ENCODE results near the gene CLNS1A. TPM values are rescaled to one million over a fixed set of nuclear protein-coding genes. Genes with fewer than 3 reads are reported as not detected.

The CLNS1A gene
- polyA plus RNA-seq, 1 donor (not counting 4 experiments of a cell fraction or from before 2014, with no cell fraction given): 208 TPM

- H3K4me2 ChIP-seq (ENCODE audit: control insufficient read depth, extremely low read depth, insufficient read depth, low read depth, low read length): no peak overlapping the region
- no peaks in the 10 kb centered on the region for H3K79me2 ChIP-seq (ENCODE audit: control insufficient read depth, insufficient read depth, low read length)
- H3K9me1 ChIP-seq (ENCODE audit: control insufficient read depth, extremely low read depth, insufficient read depth, low read length): no peaks in the 10 kb centered on the region
- FAIRE-seq (no peak), DNase-seq (ENCODE audit: low read depth, low spot score) (no peak)
- TF ChIP-seq CTCF (optimal IDR thresholded peaks at IDR 0.05 in 1 of 3, IDR thresholded peaks at IDR 0.05 in 1 of 3, conservative IDR thresholded peaks at IDR 0.05 in 1 of 3; ENCODE audit: extremely low read depth in 1 of 3, insufficient read depth in 2 of 3, low read length in 3 of 3): no peak
- no peak for TF ChIP-seq EZH2 (IDR thresholded peaks at IDR 0.05; ENCODE audit: low read length)
- dilution Hi-C loops (cut with MboI; ENCODE audit: extremely low pct_ligation_motif_present, low sequenced_read_pairs): no loop called here
- no peak overlapping the region for H3K27ac ChIP-seq (ENCODE audit: control insufficient read depth, insufficient read depth, low read length)
- no peaks in the 10 kb centered on the region for H4K20me1 ChIP-seq (ENCODE audit: control insufficient read depth, extremely low read depth, insufficient read depth, low read length)
- H3K4me1 ChIP-seq (ENCODE audit: control insufficient read depth, extremely low read depth, insufficient read depth, low read length): no peaks in the 10 kb centered on the region
- H2AFZ ChIP-seq (ENCODE audit: control insufficient read depth, low read length): no peak overlapping the region
- H3K27me3 ChIP-seq (ENCODE audit: control insufficient read depth, extremely low read depth, insufficient read depth, low read length): no peaks in the 10 kb centered on the region
- H3K36me3 ChIP-seq (ENCODE audit: control insufficient read depth in 2 of 2, extremely low read depth in 1 of 2, insufficient read depth in 2 of 2, low read length in 2 of 2): peaks cover 13 to 30% of the 10 kb centered on the region in 2 experiments
- no peak overlapping the region for H3K9ac ChIP-seq (ENCODE audit: control insufficient read depth, extremely low read depth, insufficient read depth, low read length)
- H3K9me3 ChIP-seq (ENCODE audit: control insufficient read depth, low read depth, low read length): no peaks in the 10 kb centered on the region
- H3K4me3 ChIP-seq (ENCODE audit: control insufficient read depth in 2 of 3, extremely low read depth in 1 of 3, insufficient read depth in 2 of 3, low read depth in 1 of 3, low read length in 3 of 3): no peak overlapping the region
These were observed 19.7 kb downstream of the CLNS1A start for GRCh38 chr11:77617892-77618291.

GRCh38 chr11:77611921-77612320, 25.7 kb downstream of the CLNS1A start:
- H3K79me2 ChIP-seq (ENCODE audit: control insufficient read depth, insufficient read depth, low read length): no peaks in the 10 kb centered on the region
- FAIRE-seq (no peak), DNase-seq (ENCODE audit: low read depth, low spot score) (no peak)
- H3K9me1 ChIP-seq (ENCODE audit: control insufficient read depth, extremely low read depth, insufficient read depth, low read length): no peaks in the 10 kb centered on the region
- dilution Hi-C loops (cut with MboI; ENCODE audit: extremely low pct_ligation_motif_present, low sequenced_read_pairs): no loop called here
- H3K4me2 ChIP-seq (ENCODE audit: control insufficient read depth, extremely low read depth, insufficient read depth, low read depth, low read length): no peak overlapping the region
- no peaks in the 10 kb centered on the region for H4K20me1 ChIP-seq (ENCODE audit: control insufficient read depth, extremely low read depth, insufficient read depth, low read length)
- H3K4me3 ChIP-seq (ENCODE audit: control insufficient read depth in 2 of 3, extremely low read depth in 1 of 3, insufficient read depth in 2 of 3, low read depth in 1 of 3, low read length in 3 of 3): no peak overlapping the region
- peaks cover 20% of the 10 kb centered on the region in 2 experiments for H3K36me3 ChIP-seq (ENCODE audit: control insufficient read depth in 2 of 2, extremely low read depth in 1 of 2, insufficient read depth in 2 of 2, low read length in 2 of 2)
- TF ChIP-seq CTCF (optimal IDR thresholded peaks at IDR 0.05 in 1 of 3, IDR thresholded peaks at IDR 0.05 in 1 of 3, conservative IDR thresholded peaks at IDR 0.05 in 1 of 3; ENCODE audit: extremely low read depth in 1 of 3, insufficient read depth in 2 of 3, low read length in 3 of 3): no peak
- TF ChIP-seq EZH2 (IDR thresholded peaks at IDR 0.05; ENCODE audit: low read length): no peak
- H3K9me3 ChIP-seq (ENCODE audit: control insufficient read depth, low read depth, low read length): no peaks in the 10 kb centered on the region
- H3K9ac ChIP-seq (ENCODE audit: control insufficient read depth, extremely low read depth, insufficient read depth, low read length): no peak overlapping the region
- no peak overlapping the region for H3K27ac ChIP-seq (ENCODE audit: control insufficient read depth, insufficient read depth, low read length)
- no peak overlapping the region for H2AFZ ChIP-seq (ENCODE audit: control insufficient read depth, low read length)
- no peaks in the 10 kb centered on the region for H3K4me1 ChIP-seq (ENCODE audit: control insufficient read depth, extremely low read depth, insufficient read depth, low read length)
- H3K27me3 ChIP-seq (ENCODE audit: control insufficient read depth, extremely low read depth, insufficient read depth, low read length): no peaks in the 10 kb centered on the region

All from keratinocyte (primary cell).